Panc1 (cell line): ENCODE results near the gene CHCHD6. TPM values are rescaled to one million over a fixed set of nuclear protein-coding genes. Genes with fewer than 3 reads are reported as not detected.

Experiments
- ATAC-seq: fragments of 200-7000 bp; cut with Tn5 transposase; 2 replicates; pipeline ENCODE4 v1.9.1; 2020; ENCODE audit warnings: mild to moderate bottlenecking, moderate library complexity
- BruUV-seq: library from RNA; stranded (reverse); fragments of 400-500 nt; replicated peaks from 2 replicates; lab custom pipeline; 2021; lab: Mats Ljungman, UMichigan
- CTCF ChIA-PET: fragments of 300-600 bp; sonication (Branson Sonifier 250); formaldehyde crosslinking; loops from one replicate; lab custom pipeline; 2022; ENCODE audit warnings: antibody characterized with exemption; lab: Charles Lee
- POLR2A ChIA-PET: fragments of 300-600 bp; sonication (Branson Sonifier 250); formaldehyde crosslinking; loops from one replicate; lab custom pipeline; 2022; ENCODE audit warnings: antibody characterized with exemption; lab: Charles Lee
- DNase-seq: peaks from one replicate; pipeline ENCODE4 v3.0.0-alpha.2; 2010; ENCODE audit warnings: low read depth, low spot score
- H3K27ac ChIP-seq: 2 replicates; pipeline ENCODE4 v1.5.1; 2011; ENCODE audit warnings: mild to moderate bottlenecking, low read length, inconsistent platforms
- H3K27me3 ChIP-seq: fragments of 200-500 bp; sonication (Bioruptor generic); 2 replicates; pipeline ENCODE4 v1.6.0; 2014; ENCODE audit warnings: low read length, inconsistent platforms; ENCODE audit not compliant: control insufficient read depth, insufficient read depth
- H3K36me3 ChIP-seq: fragments of 200-500 bp; sonication (Bioruptor generic); 2 replicates; pipeline ENCODE4 v1.5.1; 2014; ENCODE audit warnings: inconsistent platforms, mild to moderate bottlenecking, low read length, moderate library complexity; ENCODE audit not compliant: control insufficient read depth, insufficient read depth
- H3K4me1 ChIP-seq: 2 replicates; pipeline ENCODE4 v1.5.1; 2011; ENCODE audit warnings: inconsistent platforms, mild to moderate bottlenecking, low read length, moderate library complexity; ENCODE audit not compliant: control insufficient read depth, insufficient read depth
- H3K4me3 ChIP-seq, 2 experiments: 2 replicates each; pipeline ENCODE4 v1.5.1; 2011 to 2012; ENCODE audit warnings: low read depth in 2 of 2, low read length in 2 of 2, mild to moderate bottlenecking in 2 of 2, inconsistent platforms in 1 of 2, moderate library complexity in 1 of 2
- H3K9me3 ChIP-seq: fragments of 200-500 bp; sonication (Bioruptor generic); 2 replicates; pipeline ENCODE4 v1.5.1; 2014; ENCODE audit warnings: low read depth, mild to moderate bottlenecking, inconsistent platforms, low read length, moderate library complexity; ENCODE audit not compliant: control insufficient read depth, insufficient read depth
- POLR2AphosphoS5 ChIP-seq: IDR thresholded peaks from 2 replicates; pipeline ENCODE4 v1.6.1; 2012; ENCODE audit warnings: mild to moderate bottlenecking, low read depth, low read length, moderate library complexity
- SIN3A ChIP-seq: IDR thresholded peaks from 2 replicates; pipeline ENCODE4 v1.6.1; 2012; ENCODE audit warnings: low read depth, mild to moderate bottlenecking, low read length, moderate library complexity, borderline replicate concordance; ENCODE audit not compliant: insufficient read depth
- TCF7L2 ChIP-seq: IDR thresholded peaks from 2 replicates; pipeline ENCODE4 v1.6.1; 2011; ENCODE audit warnings: mild to moderate bottlenecking, low read depth, low read length, inconsistent platforms
- in situ Hi-C: cut with HindIII; loops from 2 replicates; pipeline ENCODE4 v1.10.0; 2016; ENCODE audit warnings: low sequenced_read_pairs, low pct_unique_long_range_greater_than_20kb
- intact Hi-C: fragments of 100-400 bp; cut with micrococcal nuclease; formaldehyde crosslinking; loops from one replicate; pipeline ENCODE4 v1.10.0; 2022; ENCODE audit not compliant: unreplicated experiment
- total RNA-seq: library from RNA; stranded (reverse); gene quantifications from one replicate; pipeline ENCODE4 v1.2.1, GENCODE V29; 2021; ENCODE audit not compliant: unreplicated experiment
- TF ChIP-seq, protein P1 (sequence below), 2 experiments: IDR thresholded peaks; 2 replicates each; pipeline ENCODE4 v1.6.1; 2011 to 2012; ENCODE audit warnings: low read depth in 2 of 2, control low read depth in 1 of 2, low read length in 1 of 2, mild to moderate bottlenecking in 1 of 2, moderate library complexity in 1 of 2; ENCODE audit not compliant: insufficient read depth in 1 of 2
- TF ChIP-seq, protein P2 (sequence below): fragments of 450-650 bp; IDR thresholded peaks from 2 replicates; pipeline ENCODE4 v1.5.1; 2017; ENCODE audit warnings: mild to moderate bottlenecking

The CHCHD6 gene
- total RNA-seq, 1 experiment from 2014 or later, result 31.5 TPM

DNA sequence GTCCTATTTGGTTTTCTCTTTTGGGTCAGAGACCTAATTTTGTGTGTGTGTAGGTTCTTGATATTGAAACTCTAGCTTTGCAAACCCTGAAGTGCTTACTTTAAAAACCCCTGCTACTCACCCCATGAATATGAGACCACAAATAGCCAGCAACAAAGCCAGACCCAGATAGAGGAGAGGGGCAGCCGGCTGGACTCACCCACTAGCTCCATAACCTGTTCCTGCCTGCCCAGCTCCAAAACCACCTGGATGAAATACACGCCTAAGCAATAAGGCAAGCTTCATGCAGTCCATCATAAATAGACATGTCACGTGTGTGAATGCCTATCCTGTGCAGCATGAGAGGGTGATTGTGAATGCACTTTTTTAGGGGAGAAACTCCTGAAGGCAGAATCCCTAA lies 45.5 kb upstream of the CHCHD6 start:
- peaks cover 16% of the 10 kb centered on the region for H3K27me3 ChIP-seq
- BruUV-seq, result no TSS peak
- DNase-seq, result no peak
- H3K9me3 ChIP-seq, result no peaks in the 10 kb centered on the region
- H3K4me1 ChIP-seq, result peaks cover 3% of the 10 kb centered on the region; the same call in 1 of the 2 replicates
- 0 out of 2 replicates have a peak, but pooled peaks cover 2% of the 10 kb centered on the region for H3K36me3 ChIP-seq
- TF ChIP-seq, protein P1, sequence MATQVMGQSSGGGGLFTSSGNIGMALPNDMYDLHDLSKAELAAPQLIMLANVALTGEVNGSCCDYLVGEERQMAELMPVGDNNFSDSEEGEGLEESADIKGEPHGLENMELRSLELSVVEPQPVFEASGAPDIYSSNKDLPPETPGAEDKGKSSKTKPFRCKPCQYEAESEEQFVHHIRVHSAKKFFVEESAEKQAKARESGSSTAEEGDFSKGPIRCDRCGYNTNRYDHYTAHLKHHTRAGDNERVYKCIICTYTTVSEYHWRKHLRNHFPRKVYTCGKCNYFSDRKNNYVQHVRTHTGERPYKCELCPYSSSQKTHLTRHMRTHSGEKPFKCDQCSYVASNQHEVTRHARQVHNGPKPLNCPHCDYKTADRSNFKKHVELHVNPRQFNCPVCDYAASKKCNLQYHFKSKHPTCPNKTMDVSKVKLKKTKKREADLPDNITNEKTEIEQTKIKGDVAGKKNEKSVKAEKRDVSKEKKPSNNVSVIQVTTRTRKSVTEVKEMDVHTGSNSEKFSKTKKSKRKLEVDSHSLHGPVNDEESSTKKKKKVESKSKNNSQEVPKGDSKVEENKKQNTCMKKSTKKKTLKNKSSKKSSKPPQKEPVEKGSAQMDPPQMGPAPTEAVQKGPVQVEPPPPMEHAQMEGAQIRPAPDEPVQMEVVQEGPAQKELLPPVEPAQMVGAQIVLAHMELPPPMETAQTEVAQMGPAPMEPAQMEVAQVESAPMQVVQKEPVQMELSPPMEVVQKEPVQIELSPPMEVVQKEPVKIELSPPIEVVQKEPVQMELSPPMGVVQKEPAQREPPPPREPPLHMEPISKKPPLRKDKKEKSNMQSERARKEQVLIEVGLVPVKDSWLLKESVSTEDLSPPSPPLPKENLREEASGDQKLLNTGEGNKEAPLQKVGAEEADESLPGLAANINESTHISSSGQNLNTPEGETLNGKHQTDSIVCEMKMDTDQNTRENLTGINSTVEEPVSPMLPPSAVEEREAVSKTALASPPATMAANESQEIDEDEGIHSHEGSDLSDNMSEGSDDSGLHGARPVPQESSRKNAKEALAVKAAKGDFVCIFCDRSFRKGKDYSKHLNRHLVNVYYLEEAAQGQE (IDR thresholded peaks at IDR 0.05; ENCODE audit: insufficient read depth in 1 of 2, low read depth in 2 of 2, low read length in 1 of 2), result no peak
- TF ChIP-seq POLR2AphosphoS5 (no peak), TCF7L2 (no peak), SIN3A (no peak)
- TF ChIP-seq, protein P2, sequence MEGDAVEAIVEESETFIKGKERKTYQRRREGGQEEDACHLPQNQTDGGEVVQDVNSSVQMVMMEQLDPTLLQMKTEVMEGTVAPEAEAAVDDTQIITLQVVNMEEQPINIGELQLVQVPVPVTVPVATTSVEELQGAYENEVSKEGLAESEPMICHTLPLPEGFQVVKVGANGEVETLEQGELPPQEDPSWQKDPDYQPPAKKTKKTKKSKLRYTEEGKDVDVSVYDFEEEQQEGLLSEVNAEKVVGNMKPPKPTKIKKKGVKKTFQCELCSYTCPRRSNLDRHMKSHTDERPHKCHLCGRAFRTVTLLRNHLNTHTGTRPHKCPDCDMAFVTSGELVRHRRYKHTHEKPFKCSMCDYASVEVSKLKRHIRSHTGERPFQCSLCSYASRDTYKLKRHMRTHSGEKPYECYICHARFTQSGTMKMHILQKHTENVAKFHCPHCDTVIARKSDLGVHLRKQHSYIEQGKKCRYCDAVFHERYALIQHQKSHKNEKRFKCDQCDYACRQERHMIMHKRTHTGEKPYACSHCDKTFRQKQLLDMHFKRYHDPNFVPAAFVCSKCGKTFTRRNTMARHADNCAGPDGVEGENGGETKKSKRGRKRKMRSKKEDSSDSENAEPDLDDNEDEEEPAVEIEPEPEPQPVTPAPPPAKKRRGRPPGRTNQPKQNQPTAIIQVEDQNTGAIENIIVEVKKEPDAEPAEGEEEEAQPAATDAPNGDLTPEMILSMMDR, result no peak
- in situ Hi-C loops, result no loop called here
- CTCF ChIA-PET, result no interaction called here
- POLR2A ChIA-PET, result interaction anchor here (0.6 kb wide), 1 partner anchor 816 kb away, joined by 5 read pairs; no protein-coding TSS in a partner anchor
- no peak for ATAC-seq
- H3K27ac ChIP-seq, result no peak overlapping the region
- intact Hi-C loops, result no loop called here
- H3K4me3 ChIP-seq, result no peak overlapping the region

DNA sequence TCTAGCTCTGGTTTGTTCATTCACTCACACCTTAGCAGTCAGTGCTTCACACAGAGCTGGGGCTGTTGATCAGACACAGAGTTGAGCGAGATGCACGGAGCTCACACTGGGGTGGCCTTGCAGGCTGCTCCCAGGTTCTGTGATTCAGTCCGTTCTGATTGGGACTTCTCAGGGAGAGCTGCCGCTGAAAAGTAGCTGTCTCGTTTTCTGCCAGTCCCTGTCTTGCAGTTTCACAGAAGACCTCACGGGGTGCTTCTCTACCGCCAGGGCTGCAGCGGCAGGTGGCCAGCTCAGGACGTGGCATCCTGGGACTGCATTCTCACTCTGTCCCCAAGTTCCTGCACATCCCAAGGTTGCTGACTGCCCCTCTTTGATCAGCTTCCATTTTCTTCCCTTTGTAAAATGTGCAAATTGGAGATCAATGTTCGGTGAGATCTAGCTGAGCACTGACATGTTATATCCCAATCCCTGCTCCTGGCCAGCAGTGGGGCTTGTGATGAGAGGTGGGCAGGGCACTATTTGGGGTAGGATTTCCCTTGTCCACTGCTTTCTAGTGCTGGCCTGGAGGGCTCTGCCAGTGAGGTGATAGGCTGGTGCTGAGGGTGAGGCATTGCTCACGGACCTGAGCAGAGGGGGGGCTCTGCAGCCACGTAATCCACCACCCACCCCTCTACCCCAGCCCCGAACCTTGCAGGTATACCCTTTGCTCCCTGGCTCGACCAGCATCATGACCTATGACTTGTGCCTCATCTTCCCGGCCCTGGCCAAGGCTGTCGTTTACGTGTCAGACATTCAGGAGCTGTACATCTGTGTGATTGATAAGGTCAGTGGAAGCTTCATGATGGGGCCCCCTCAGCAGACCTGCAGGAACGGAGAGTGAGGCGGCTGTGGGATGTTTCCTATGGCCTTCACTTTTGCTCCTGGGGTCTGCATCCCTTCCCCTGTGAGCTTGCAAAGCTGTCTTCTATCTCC lies 43.8 kb upstream of the CHCHD6 start:
- Histone ChIP-seq H3K9me3 (no peaks in the 10 kb centered on the region), H3K4me3 (no peak overlapping the region), H3K27ac (no peak overlapping the region), H3K27me3 (peaks cover 20% of the 10 kb centered on the region), H3K4me1 (0 out of 2 replicates have a peak, but pooled peaks cover 3% of the 10 kb centered on the region), H3K36me3 (0 out of 2 replicates have a peak, but pooled peaks cover 2% of the 10 kb centered on the region)
- POLR2A ChIA-PET, result interaction anchor here (0.7 kb wide), 1 partner anchor 11 kb away, joined by 3 read pairs; no protein-coding TSS in a partner anchor
- no peak for TF ChIP-seq SIN3A
- TF ChIP-seq, protein P2, result peak; percentile 64
- in situ Hi-C loops (no loop called here), intact Hi-C loops (loop anchor here (10.0 kb wide), 1 partner anchor 135 kb away; the partner anchor contains the start of gene CHST13)
- ATAC-seq (peak; percentile 72), DNase-seq (no peak)
- CTCF ChIA-PET, result interaction anchor here (0.6 to 0.7 kb wide), 4 partner anchors 54 to 275 kb away, joined by 3 to 12 read pairs (median 4); no protein-coding TSS in a partner anchor
- BruUV-seq, result no TSS peak
